Stimulated activated CD8-positive, alpha-beta memory T cell treated with anti-CD3 and anti-CD28 coated beads, Interleukin-12 subunit alpha, Interleukin-12 subunit beta, amount 100 ng/mL, for 4 hours (primary cell): ENCODE results near the gene CACNA2D3.
"Not testable (repeated sequence)": the region's sequence is repeated elsewhere in the genome, so short reads cannot be mapped to it uniquely, and the experiment has no call there.

Experiments
- DNase-seq: peaks from one replicate; pipeline ENCODE4 v3.0.0-alpha.2; 2020; ENCODE audit warnings: low read depth

The CACNA2D3 gene

DNA sequence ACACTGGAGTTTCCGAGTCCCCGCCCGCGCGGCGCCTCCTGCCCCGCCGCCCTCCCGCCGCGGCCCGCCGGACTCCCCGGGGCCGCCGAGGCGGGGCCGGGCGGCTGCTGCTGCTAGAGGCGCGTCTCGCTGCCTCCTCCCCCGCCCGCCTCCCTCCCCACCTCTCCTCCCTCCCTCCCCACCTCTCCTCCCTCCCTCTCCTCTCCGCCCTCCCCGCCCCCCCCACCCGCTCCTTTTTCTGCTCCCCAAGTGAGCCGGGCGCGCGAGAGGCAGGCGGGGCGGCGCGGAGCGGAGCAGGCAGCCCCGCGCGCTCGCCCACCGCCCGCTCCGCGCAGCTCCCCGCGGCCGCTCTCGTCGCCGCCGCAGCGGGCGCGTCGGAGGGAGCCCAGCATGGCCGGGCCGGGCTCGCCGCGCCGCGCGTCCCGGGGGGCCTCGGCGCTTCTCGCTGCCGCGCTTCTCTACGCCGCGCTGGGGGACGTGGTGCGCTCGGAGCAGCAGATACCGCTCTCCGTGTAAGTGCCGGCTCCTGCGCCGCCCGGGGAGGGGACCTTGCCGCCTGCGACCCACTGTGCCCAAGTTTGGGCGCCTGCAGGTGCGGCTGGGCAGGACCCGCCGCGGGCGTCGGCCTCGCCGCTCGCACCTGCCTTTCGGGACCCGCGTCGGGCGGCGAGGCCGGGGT lies at the start of gene CACNA2D3:
TSS of gene CACNA2D3 (plus strand) at position 229 of the 679 bp plus-strand sequence.
- DNase-seq = no peak

DNA sequence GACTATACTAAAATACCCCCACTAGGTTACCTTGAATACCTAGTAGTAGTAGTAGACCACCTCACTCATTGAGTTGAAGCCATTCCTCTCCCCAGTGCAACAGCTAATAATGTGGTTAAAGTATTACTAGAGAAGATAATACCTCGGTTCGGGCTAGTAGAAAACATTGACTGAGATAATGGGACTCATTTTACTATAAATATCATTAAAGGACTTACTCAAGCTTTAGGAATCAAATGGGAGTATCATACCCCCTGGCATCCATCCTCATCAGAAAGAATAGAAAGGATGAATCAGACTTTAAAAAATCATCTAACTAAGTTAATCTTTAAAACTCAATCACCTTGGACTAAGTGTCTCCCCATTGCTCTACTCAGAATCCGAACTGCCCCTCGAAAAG lies 49.0 kb upstream of the CACNA2D3 start:
- DNase-seq = no peak

DNA sequence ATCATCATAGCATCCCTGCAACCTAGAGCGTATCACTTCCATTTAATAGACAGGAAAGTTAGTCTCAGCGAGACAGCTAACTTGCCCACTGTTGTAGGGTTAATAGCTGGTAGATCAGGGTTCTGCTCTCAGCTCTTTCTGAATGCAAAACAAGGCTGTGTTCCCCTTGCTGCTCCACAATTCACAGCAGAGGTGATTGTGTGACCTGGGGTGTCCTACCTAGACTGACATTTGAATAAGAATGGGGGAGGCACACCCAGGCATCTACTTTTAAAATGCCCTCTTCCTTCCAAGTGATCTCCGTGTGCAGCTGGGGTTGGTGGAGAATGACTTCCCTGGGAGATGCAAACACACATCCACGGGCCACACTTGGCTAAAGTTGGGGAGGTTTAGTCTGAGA lies 43.0 kb upstream of the CACNA2D3 start:
- no peak for DNase-seq

GRCh38 chr3:54079730-54080325 lies 42.5 kb upstream of the CACNA2D3 start:
- DNase-seq = no peak

DNA sequence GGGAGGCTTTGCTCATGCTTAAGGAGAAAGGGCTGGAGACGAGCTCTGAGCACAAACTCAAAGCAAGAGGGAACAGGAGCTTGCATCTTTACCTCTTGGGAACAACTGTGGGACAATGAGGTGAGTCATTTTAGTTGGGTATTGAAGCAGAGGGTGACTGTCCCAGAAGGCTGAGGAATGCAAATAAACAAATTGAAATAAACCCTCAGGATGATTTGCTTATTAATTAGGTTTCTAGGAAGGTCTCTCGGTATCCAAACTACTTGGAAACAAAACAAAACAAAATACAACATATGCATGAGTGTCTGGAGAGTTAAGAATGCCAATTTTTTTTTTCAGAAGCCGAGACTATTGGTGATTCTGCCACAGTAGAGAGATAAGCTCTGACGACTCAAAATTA lies 38.4 kb upstream of the CACNA2D3 start:
- no peak for DNase-seq

DNA sequence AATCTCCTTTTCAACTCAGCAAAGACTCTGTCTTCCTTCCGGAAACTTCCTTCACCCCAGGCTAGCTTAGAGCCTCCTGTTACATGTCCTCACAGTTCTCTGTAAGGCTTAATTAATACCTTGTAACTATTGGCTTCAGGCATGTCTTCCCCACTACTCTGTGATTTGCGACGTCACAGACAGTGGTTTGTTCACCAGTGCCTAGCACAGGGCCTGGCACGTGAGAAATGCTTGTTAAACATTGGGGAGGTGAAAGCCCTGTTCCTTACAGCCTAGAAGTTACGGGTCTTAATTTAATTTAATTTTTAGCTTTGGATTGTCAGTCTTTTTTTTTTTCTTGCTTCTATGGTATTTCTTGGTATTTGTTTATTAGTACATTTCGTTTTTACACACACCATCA lies 36.4 kb upstream of the CACNA2D3 start:
- DNase-seq = no peak

DNA sequence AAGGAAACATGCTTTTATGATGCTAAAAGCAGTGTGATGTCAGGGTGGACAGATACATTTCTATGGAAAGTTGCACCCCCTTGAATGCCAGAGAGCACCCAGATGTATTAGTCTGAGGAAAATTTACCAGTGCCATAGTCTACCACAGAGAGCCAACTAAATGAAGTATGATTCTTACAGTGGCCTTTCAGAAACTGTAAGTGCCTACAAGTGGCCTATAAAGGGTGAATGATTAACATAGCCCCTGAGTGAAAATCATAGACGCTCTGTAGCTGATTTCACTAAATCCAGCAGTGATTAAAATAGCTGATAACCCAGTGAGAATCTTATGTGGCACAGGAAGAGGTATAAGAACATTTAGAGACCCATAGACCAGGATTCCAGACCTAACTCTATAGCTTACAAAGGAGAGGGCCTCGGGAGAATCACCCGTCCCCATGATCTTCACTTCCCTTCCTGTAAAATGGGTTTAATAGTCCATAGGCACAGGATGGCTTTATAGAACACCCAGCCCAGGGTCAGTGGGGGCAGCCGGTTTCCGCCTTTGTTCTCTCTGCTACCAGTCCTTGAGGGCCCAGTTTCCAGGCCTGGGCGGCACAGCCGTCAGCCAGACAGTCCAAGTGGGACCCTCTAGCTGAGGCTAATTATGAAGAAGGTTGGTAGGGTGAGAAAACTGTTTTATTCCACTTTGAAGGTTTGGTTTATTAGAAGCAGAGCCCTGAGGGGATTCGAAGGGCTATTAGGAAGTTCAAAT lies 35.5 kb upstream of the CACNA2D3 start:
- no peak for DNase-seq

DNA sequence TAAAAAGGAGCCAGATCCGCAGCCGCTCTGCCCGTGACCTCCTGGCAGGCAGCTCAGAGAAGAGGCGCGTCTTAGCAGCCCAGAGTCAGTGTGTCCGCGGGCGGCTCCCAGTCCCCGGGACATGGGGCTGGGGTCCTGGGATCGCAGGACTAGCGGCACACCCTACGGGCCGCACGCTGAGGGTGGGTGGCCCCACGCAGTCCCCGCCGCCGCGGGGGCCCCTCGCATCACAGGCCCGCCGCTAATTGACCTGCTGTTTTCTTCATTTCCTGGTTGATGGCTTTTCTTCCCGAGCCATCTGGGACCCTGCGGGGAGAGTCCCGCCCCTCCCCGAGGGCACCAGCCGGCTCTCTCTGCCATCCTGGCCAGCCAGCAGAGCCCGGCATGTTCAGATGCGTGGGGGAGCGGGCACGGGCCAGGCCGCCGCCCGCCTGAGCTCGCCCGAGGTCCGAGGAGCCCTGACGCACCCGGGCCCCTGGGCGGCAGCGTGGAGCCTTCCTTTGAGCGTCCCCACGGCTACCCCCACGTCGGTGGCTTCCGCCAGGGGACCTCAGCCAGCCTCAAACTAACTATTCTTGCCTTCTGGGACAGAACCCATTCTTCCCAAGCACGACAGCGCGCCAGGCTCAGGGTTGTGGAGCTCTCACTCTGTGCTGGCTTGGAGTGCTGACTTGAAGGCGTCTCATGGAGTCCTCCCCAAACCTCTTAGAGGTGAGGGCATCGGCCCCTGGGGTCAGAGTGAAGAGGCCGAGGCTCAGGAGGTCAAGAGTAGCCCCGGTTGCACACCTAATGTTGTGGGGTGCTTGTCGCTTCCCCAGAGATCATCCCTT lies 34.6 kb upstream of the CACNA2D3 start:
- no peak for DNase-seq

GRCh38 chr3:54093491-54094248 lies 28.7 kb upstream of the CACNA2D3 start:
- DNase-seq = no peak

DNA sequence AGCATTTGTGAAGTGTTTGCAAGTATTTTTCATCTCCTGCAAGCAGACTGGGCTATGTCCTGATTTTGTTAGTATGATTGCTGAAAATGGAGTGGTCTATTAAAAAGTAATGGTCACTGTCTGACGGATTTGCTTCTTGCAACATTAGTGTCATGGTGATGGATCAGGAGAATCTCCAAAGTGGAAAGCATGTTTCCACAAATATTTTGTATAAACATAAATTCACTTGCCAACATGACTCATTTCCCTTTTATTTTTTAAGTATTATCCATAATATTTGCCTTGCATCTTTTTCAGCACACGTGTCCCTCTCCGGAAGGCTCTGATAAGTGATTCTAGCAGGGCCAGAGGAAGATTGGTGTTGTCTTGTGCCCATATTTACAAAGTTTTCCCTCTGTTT lies 27.4 kb upstream of the CACNA2D3 start:
- DNase-seq = no peak

DNA sequence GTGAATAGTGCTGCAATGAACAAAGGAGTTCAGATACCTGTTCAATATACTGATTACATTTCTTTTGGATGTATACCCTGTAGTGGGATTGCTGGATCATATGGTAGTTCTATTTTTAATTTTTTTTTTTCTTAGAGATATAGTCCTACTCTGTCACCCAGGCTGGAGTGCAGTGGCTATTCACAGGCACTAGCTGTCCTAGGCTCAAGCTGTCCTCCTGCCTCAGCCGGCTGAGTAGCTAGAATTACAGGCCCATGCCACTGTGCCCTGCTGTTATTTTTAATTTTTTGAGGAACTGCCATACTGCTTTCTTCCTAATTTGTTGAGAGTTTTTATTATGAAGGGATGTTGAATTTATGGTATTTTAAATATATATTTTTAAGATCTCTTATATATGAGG lies 23.0 kb upstream of the CACNA2D3 start:
- DNase-seq = no peak

- DNase-seq = no peak
Observed at GRCh38 chr3:54104084-54104483, 18.3 kb upstream of the CACNA2D3 start.

GRCh38 chr3:54116129-54116528 lies 6.2 kb upstream of the CACNA2D3 start:
- not testable (repeated sequence) for DNase-seq

- no peak for DNase-seq
Observed at GRCh38 chr3:54120657-54121413, 1.5 kb upstream of the CACNA2D3 start.

DNA sequence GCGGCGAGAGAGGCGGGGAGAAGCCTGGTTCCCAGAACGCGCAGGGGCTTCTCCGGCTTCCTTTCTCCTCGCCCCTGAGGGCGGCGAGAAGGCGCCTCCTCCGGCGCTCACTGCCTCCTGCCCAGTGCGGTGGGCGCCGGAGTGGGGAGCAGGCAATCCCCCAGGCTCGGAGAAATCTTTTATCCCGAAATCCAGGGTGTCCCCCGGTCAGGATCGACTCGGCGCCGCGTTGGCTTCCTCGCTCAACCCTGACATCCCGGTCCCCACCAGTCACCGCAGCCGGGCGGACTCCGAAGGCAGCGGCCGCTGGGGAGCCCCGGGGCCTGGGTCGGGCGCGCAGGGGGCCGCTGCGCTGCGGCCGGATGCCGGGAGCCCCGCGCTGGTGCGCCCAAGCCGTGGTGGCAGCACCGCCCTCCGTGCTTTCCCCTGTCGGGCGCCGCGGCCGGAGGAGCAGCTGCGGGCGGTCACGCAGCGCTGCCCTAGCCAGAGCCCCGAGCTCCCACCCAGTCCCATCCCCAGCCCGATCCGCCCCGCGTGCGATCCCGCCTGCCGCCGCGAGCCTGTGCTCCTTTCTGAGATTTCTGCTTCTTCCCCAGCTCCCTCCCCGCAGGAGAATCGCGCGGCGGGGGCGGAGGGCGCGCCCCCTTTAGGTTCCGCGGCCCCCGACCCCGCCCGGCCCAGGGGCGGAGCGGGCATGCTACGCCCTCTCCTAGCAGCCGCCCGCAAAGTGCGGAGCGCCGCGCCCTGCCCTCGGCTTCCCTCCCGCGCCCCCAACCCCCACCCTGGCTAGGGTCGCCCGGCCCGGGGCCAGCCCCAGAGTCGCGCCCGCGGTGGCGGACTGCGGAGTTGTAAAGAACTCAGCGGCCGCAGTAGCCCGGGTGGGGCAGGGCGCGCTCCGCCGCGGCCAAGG lies 683 bp upstream of the CACNA2D3 start:
- no peak for DNase-seq

DNA sequence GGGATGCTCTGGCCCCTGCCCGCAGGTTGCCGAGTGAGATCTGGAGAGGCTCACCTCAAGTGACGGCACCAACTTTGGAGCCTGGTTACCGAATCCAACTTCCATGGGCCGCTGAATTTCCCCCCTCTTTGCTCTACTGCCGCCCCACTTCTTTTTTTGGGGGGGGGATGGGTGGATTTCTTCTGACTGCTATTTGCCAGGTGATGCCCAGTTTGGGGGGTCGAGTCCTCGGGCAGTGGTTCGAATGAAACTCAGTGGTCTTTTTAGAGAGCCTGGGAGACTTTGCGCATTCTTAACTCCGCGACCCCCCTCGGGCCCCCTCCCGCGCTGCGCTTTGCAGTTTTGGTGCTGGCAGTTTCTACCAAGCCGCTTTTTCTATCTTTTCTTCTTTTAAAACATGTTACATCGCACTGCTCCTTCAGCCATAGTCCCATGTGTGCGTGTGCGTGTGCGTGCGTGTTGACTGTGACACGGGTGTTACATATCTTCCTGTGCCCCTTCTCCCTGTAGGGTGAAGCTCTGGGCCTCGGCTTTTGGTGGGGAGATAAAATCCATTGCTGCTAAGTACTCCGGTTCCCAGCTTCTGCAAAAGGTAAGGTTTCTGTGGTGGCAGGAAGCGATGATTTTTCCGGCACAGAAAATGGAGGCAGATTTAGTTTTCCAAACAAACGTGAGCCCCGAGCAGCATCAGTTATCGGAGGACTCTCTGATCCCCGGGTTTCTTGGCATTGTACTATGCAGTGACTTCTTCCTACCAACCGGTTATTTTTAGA lies 837 bp downstream of the CACNA2D3 start:
- DNase-seq = no peak

DNA sequence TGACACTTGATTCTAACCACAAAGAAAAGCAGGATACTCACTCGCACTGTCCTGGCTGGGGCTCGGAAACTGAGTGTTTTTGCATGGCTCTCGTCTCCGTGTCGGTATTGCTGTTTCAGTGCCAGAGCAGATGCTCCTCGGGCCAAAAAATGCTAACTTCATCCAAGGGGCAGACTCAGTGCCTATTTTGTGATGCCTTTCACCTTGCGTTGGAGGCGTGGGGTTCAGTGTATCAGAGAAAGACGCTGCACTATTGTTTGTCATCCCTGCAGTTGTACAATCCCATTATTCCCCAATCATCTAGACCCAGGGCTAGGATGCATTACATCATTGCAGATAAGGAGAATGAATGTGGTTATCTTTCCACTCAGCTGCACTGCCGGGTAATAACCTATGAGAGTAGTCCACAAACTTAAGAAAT lies 1.4 kb downstream of the CACNA2D3 start:
- DNase-seq = no peak

DNA sequence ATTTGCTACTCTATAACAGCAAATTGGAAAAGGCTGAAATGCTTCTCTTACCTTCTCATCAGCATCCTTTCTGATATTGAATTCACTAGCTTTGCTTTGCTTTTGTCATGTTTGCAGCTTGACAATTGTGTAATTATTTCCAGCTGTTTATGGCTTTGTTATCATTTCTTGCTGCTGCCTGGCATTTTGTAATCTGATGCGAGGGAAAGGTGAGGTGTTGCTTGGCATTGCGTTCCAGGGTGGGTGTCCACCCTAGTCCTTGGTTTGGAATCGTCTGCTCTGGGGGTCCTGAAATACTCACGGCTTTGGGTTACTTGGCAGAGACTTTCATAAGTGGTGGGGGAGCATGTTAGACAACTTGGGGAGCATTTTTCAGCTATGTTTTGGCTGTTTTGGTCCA lies 2.9 kb downstream of the CACNA2D3 start:
- no peak for DNase-seq

DNA sequence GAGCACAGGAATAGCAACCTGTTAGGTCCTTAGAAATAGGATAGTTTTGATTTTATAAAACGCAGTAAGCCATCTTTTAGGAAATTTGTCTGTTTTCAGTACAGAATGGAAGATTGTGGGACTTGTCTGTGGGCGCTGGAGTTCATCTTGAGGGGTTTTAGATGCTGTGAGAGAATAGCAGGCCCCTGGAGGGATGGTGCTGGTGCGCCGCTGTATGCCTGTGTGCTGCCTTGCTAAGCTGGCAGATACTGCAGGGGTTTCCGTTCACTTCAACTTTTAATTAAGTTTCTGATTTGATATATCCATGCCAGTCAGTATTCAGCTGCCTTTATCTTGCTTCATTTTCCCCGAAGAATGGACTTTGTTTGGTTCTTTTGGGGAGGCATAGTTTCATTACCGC lies 4.2 kb downstream of the CACNA2D3 start:
- DNase-seq = no peak
